Neural crest cell (in vitro differentiated cells): ENCODE results near the gene TBCC. TPM values are rescaled to one million over a fixed set of nuclear protein-coding genes. Genes with fewer than 3 reads are reported as not detected.

Experiments
- DNase-seq: peaks from one replicate; pipeline ENCODE4 v3.0.0; 2021; ENCODE audit warnings: low read depth, mixed read lengths, low spot score
- H3K27ac Mint-ChIP-seq: one replicate; pipeline ENCODE4 v1.8.0; 2021; ENCODE audit warnings: mild to moderate bottlenecking, mixed read lengths; ENCODE audit not compliant: unreplicated experiment
- H3K27me3 Mint-ChIP-seq: 2 replicates; pipeline ENCODE4 v1.8.0; 2021; ENCODE audit warnings: low read depth, mild to moderate bottlenecking, mixed read lengths
- H3K36me3 Mint-ChIP-seq: 2 replicates; pipeline ENCODE4 v1.8.0; 2021; ENCODE audit warnings: low read depth, mild to moderate bottlenecking, mixed read lengths
- H3K4me1 Mint-ChIP-seq: 2 replicates; pipeline ENCODE4 v1.8.0; 2021; ENCODE audit warnings: mixed read lengths
- H3K4me3 Mint-ChIP-seq: one replicate; pipeline ENCODE4 v1.8.0; 2021; ENCODE audit warnings: mild to moderate bottlenecking, mixed read lengths
- H3K9me3 Mint-ChIP-seq: 2 replicates; pipeline ENCODE4 v1.8.0; 2021; ENCODE audit warnings: mixed read lengths
- CTCF ChIP-seq: fragments of 200-600 bp; sonication (generic); conservative IDR thresholded peaks from 2 replicates; pipeline ENCODE4 v1.5.0; 2021; ENCODE audit warnings: antibody characterized with exemption, mild to moderate bottlenecking
- total RNA-seq: library from RNA; stranded (reverse); gene quantifications from 2 replicates; pipeline ENCODE4 v1.2.1, GENCODE V29; 2021

The TBCC gene
- total RNA-seq, 1 donor from 2014 or later: 23.2 TPM

DNA sequence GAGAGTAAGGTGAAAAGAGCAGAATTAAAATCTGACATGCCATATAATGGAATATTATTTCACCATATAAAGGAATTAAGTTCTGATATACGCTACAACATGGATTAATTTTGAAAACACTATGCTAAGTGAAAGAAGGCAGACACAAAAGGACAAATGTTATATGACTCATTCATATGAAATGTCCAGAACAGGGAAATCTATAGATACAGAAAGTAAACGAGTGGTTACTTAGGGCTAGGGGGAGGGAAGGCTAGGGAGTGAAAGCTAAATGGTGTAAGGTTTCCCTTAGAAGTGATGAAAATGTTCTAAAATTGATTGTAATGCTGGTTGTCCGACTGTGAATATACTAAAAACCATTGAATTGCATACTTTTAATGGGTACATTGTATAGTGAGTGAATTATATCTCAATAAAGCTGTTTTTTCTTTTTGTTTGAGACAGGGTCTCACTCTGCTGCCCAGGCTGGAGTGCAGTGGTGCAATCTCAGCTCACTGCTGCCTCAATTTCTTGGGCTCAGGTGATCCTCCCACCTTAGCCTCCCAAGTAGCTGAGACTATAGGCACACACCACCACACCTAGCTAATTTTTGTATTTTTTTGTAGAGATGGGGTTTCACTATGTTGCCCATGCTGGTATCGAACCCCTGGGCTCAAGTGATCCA lies 31.7 kb downstream of the TBCC start:
- H3K4me1 Mint-ChIP-seq: peaks cover 7% of the 10 kb centered on the region
- no peak overlapping the region for H3K27ac Mint-ChIP-seq
- peaks cover 11% of the 10 kb centered on the region for H3K9me3 Mint-ChIP-seq
- H3K27me3 Mint-ChIP-seq: no peaks in the 10 kb centered on the region
- no peaks in the 10 kb centered on the region for H3K36me3 Mint-ChIP-seq
- H3K4me3 Mint-ChIP-seq: no peak overlapping the region
- no peak for DNase-seq
- TF ChIP-seq CTCF: no peak

DNA sequence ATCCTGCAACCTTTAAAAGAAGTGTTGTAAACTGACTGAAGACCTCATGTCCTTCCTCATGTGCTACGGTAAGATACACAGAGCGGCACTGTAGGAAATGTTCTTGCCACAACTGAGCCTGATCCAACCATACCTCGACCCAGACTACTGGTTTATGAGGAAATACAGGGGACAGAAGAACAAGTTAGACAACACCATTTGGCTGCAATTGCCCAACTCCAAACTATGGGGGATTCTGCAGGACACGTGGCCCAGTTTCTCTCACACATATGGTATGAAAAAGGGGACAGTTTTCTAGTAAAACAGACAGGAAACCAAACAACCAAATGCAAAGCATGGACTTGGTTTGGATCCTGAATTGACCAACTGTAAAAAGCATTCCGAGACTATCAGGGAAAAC lies 34.0 kb downstream of the TBCC start:
- H3K4me3 Mint-ChIP-seq: no peak overlapping the region
- peaks cover 11% of the 10 kb centered on the region for H3K9me3 Mint-ChIP-seq
- no peak for TF ChIP-seq CTCF
- no peaks in the 10 kb centered on the region for H3K27me3 Mint-ChIP-seq
- H3K27ac Mint-ChIP-seq: no peak overlapping the region
- H3K4me1 Mint-ChIP-seq: peaks cover 7% of the 10 kb centered on the region
- no peaks in the 10 kb centered on the region for H3K36me3 Mint-ChIP-seq
- DNase-seq: no peak

DNA sequence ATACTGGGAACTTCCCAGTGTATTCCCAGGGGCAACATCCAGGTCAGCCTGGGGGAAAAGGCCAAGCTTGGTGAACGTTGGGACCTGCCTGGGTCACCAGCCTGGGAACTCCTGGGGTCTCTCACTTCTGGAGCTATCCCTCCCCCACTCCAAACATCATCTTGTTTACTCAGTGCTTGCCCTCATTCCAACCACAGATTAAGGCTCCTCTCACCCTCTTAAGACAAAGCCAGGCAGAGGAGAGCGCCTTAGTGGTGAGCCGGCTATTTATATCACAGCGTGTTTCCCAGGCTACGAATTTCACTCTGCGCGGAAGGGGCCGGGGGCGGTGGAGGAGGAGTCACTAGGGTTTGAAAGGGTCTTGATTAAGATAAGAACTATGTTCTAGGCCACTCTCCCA lies 35.6 kb downstream of the TBCC start:
- H3K36me3 Mint-ChIP-seq: no peaks in the 10 kb centered on the region
- peaks cover 7% of the 10 kb centered on the region for H3K4me1 Mint-ChIP-seq
- no peak for DNase-seq
- H3K9me3 Mint-ChIP-seq: peaks cover 11% of the 10 kb centered on the region
- peak overlapping the region; percentile 29 for H3K27ac Mint-ChIP-seq
- H3K27me3 Mint-ChIP-seq: no peaks in the 10 kb centered on the region
- TF ChIP-seq CTCF: no peak
- no peak overlapping the region for H3K4me3 Mint-ChIP-seq

GRCh38 chr6:42709871-42710270 lies 36.0 kb downstream of the TBCC start:
- H3K4me1 Mint-ChIP-seq: peaks cover 7% of the 10 kb centered on the region
- H3K36me3 Mint-ChIP-seq: no peaks in the 10 kb centered on the region
- no peak overlapping the region for H3K4me3 Mint-ChIP-seq
- H3K27ac Mint-ChIP-seq: no peak overlapping the region
- no peaks in the 10 kb centered on the region for H3K27me3 Mint-ChIP-seq
- no peak for TF ChIP-seq CTCF
- DNase-seq: no peak
- H3K9me3 Mint-ChIP-seq: peaks cover 11% of the 10 kb centered on the region

- H3K4me3 Mint-ChIP-seq: no peak overlapping the region
- no peaks in the 10 kb centered on the region for H3K27me3 Mint-ChIP-seq
- no peak for DNase-seq
- TF ChIP-seq CTCF: no peak
- H3K27ac Mint-ChIP-seq: no peak overlapping the region
- H3K9me3 Mint-ChIP-seq: peaks cover 11% of the 10 kb centered on the region
- peaks cover 7% of the 10 kb centered on the region for H3K4me1 Mint-ChIP-seq
- no peaks in the 10 kb centered on the region for H3K36me3 Mint-ChIP-seq
These were observed 37.8 kb downstream of the TBCC start for GRCh38 chr6:42708096-42708495.
